ENCODE results near the gene RASGRP3. TPM values are rescaled to one million over a fixed set of nuclear protein-coding genes. Genes with fewer than 3 reads are reported as not detected.

RASGRP3 gene
- total RNA-seq, 1 donor from 2014 or later: 487 TPM

GRCh38 chr2:33579227-33579626 is 102.8 kb downstream of the RASGRP3 start:
- H3K27me3 Mint-ChIP-seq (ENCODE audit: unreplicated experiment): no peaks in the 10 kb centered on the region
- H3K4me1 Mint-ChIP-seq (ENCODE audit: unreplicated experiment): peaks cover 12% of the 10 kb centered on the region
- no peaks in the 10 kb centered on the region for H3K9me3 Mint-ChIP-seq (ENCODE audit: unreplicated experiment)
- DNase-seq (ENCODE audit: low spot score): no peak
- no peak overlapping the region for H3K27ac Mint-ChIP-seq (ENCODE audit: unreplicated experiment)
- H3K4me3 Mint-ChIP-seq (ENCODE audit: unreplicated experiment): no peak overlapping the region
- TF ChIP-seq CTCF (IDR thresholded peaks at IDR 0.05; ENCODE audit: unreplicated experiment): no peak
- no peaks in the 10 kb centered on the region for H3K36me3 Mint-ChIP-seq (ENCODE audit: low read depth, unreplicated experiment)

- H3K27ac Mint-ChIP-seq (ENCODE audit: unreplicated experiment): peak overlapping the region; percentile 49
- no peak overlapping the region for H3K4me3 Mint-ChIP-seq (ENCODE audit: unreplicated experiment)
- H3K4me1 Mint-ChIP-seq (ENCODE audit: unreplicated experiment): peaks cover 12% of the 10 kb centered on the region
- peaks cover 15% of the 10 kb centered on the region for H3K36me3 Mint-ChIP-seq (ENCODE audit: low read depth, unreplicated experiment)
- DNase-seq (ENCODE audit: low spot score): no peak
- TF ChIP-seq CTCF (IDR thresholded peaks at IDR 0.05; ENCODE audit: unreplicated experiment): no peak
- no peaks in the 10 kb centered on the region for H3K27me3 Mint-ChIP-seq (ENCODE audit: unreplicated experiment)
- no peaks in the 10 kb centered on the region for H3K9me3 Mint-ChIP-seq (ENCODE audit: unreplicated experiment)
Observed at GRCh38 chr2:33581872-33582271, 105.4 kb downstream of the RASGRP3 start.

GRCh38 chr2:33583194-33583938 is 106.9 kb downstream of the RASGRP3 start:
- Mint-ChIP-seq H3K27ac (ENCODE audit: unreplicated experiment) (no peak overlapping the region), H3K9me3 (ENCODE audit: unreplicated experiment) (no peaks in the 10 kb centered on the region), H3K4me1 (ENCODE audit: unreplicated experiment) (peaks cover 10% of the 10 kb centered on the region), H3K36me3 (ENCODE audit: low read depth, unreplicated experiment) (peaks cover 15% of the 10 kb centered on the region), H3K4me3 (ENCODE audit: unreplicated experiment) (no peak overlapping the region), H3K27me3 (ENCODE audit: unreplicated experiment) (no peaks in the 10 kb centered on the region)
- peak; percentile 82 for TF ChIP-seq CTCF (IDR thresholded peaks at IDR 0.05; ENCODE audit: unreplicated experiment)
- DNase-seq (ENCODE audit: low spot score): no peak

- peaks cover 11% of the 10 kb centered on the region for H3K4me1 Mint-ChIP-seq (ENCODE audit: unreplicated experiment)
- no peaks in the 10 kb centered on the region for H3K9me3 Mint-ChIP-seq (ENCODE audit: unreplicated experiment)
- no peak overlapping the region for H3K27ac Mint-ChIP-seq (ENCODE audit: unreplicated experiment)
- no peak for TF ChIP-seq CTCF (IDR thresholded peaks at IDR 0.05; ENCODE audit: unreplicated experiment)
- H3K36me3 Mint-ChIP-seq (ENCODE audit: low read depth, unreplicated experiment): peaks cover 15% of the 10 kb centered on the region
- H3K4me3 Mint-ChIP-seq (ENCODE audit: unreplicated experiment): no peak overlapping the region
- no peaks in the 10 kb centered on the region for H3K27me3 Mint-ChIP-seq (ENCODE audit: unreplicated experiment)
- no peak for DNase-seq (ENCODE audit: low spot score)
Observed at GRCh38 chr2:33586766-33587165, 110.3 kb downstream of the RASGRP3 start.

GRCh38 chr2:33588232-33588631 is 111.8 kb downstream of the RASGRP3 start:
- no peak overlapping the region for H3K27ac Mint-ChIP-seq (ENCODE audit: unreplicated experiment)
- peaks cover 22% of the 10 kb centered on the region for H3K36me3 Mint-ChIP-seq (ENCODE audit: low read depth, unreplicated experiment)
- peaks cover 8% of the 10 kb centered on the region for H3K4me1 Mint-ChIP-seq (ENCODE audit: unreplicated experiment)
- no peak for DNase-seq (ENCODE audit: low spot score)
- H3K27me3 Mint-ChIP-seq (ENCODE audit: unreplicated experiment): peaks cover 3% of the 10 kb centered on the region
- H3K9me3 Mint-ChIP-seq (ENCODE audit: unreplicated experiment): no peaks in the 10 kb centered on the region
- no peak overlapping the region for H3K4me3 Mint-ChIP-seq (ENCODE audit: unreplicated experiment)
- TF ChIP-seq CTCF (IDR thresholded peaks at IDR 0.05; ENCODE audit: unreplicated experiment): no peak

Measured in endothelial cell (in vitro differentiated cells).